Stimulated activated CD4-positive, alpha-beta T cell treated with anti-CD3 and anti-CD28 coated beads, Interleukin-1b, Interleukin-23, amount 100 ng/mL, for 48 hours (primary cell): ENCODE results near the gene GAS7.
"Not testable (repeated sequence)": the region's sequence is repeated elsewhere in the genome, so short reads cannot be mapped to it uniquely, and the experiment has no call there.

ENCODE experiments used
- DNase-seq: peaks from one replicate; pipeline ENCODE4 v3.0.0-alpha.2; 2020

The GAS7 gene

DNA sequence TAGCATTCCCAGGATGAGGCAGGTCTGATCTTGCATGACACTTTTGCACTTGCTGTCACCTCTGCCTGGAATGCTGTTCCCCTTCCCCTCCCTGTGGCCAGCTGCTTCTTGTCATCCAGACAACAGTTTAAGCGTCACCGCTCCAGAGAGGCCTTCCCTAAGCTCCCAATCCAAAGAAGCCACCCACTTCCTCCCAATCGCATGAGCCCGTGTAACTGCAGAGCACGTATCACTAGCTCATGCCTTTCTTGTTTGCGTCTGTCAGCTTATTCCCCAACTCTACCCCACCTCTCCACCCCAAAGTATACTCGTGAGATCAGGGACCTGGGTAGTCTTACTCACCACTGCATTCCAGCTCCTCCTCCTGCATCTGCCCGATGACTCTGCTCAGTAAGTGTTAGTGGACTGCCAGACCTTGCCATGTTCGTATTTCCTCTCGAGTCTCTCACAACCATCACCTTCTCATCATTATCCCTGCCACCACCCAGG lies 92.8 kb downstream of the GAS7 start:
- no peak for DNase-seq

DNA sequence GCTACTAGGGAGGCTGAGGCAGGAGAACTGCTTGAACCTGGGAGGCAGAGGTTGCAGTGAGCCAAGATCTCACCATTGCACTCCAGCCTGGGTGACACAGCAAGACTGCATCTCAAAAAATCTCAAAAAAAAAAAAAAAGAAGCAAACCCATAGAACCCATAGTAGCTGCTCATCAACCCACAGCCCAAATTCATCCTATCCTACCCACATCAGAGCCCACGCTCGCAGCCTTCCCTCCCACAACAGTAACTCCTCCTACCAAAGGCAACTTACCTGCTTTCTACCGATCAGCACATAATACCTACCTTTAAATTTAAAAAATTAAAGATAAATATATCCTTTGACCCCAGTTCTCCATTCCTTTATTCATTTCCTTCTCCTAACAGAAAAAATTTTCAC lies 94.7 kb downstream of the GAS7 start:
- no peak for DNase-seq

DNA sequence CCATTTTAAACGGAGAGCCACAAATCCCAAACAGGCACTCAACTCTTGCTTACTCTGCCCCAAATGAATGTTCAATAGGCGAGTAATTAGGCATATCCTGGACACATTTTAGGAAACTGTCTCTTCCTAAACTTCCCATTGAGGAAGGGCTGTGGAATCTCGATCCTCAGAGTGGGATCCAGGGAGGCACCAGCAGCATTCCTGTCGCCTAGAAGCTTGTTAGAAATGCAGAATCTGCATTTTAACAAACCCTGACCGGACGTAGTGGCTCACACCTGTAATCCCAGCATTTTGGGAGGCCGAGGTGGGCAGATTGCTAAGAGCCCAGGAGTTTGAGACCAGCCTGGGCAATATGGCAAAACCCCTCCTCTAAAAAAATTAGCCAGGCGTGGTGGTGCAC lies 95.6 kb downstream of the GAS7 start:
- no peak for DNase-seq

GRCh38 chr17:10099051-10099571 lies 99.3 kb downstream of the GAS7 start:
- DNase-seq, result no peak

DNA sequence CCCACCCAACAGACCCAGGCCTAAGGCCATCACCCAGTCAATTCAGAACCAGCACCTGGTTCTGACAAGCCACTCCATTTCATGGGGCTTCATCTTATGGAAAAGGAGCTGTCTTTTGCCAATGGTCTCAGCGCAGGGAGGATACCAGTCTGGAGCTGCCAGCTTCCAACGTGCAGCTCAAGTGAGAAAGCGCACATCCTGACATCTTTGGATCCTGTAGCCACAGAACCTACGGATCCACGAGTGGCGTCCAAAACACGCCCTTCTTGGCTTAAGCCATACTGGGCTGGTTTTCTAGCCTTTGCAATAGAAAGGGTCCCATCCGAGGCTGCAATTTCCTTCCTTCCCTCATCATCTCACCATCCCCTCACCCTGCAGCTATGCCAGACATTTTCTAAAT lies 101.8 kb downstream of the GAS7 start:
- DNase-seq, result no peak

DNA sequence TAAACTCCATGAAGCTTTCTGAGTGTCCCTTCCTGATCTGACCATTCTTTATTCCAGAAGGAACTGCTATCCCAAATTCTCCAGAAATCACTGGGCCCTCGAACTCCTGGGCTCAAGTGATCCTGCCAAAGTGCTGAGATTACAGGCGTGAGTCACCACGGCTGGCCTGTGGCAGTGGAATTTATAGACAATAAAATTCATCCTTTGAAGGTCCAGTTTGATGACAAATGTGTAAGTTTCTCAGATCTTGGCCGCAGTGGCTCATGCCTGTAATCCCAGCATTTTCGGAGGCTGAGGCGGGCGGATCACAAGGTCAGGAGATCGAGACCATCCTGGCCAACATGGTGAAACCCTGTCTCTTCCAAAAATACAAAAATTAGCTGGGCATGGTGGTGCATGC lies 103.1 kb downstream of the GAS7 start:
- not testable (repeated sequence) for DNase-seq

DNA sequence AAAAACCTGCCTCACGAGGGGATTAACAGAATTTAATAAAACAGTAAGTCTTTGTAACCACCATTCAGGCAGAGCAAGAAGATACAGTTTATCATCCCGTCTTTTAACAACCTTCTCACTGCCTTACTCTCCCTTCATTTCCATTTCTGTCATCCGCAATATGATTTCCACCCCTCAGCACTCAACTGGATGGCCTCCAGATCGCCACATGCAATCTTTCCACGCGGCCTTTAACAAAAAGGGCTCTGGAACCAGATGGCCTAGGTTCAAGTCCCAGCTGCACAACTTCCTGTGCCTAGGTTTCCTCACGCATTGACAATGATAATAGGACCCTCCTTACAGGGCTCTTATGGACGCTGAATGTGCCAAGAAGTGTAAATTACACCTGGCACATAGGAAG lies 103.6 kb downstream of the GAS7 start:
- DNase-seq, result no peak

- DNase-seq, result no peak
These were observed 105.8 kb downstream of the GAS7 start for GRCh38 chr17:10092595-10092994.

DNA sequence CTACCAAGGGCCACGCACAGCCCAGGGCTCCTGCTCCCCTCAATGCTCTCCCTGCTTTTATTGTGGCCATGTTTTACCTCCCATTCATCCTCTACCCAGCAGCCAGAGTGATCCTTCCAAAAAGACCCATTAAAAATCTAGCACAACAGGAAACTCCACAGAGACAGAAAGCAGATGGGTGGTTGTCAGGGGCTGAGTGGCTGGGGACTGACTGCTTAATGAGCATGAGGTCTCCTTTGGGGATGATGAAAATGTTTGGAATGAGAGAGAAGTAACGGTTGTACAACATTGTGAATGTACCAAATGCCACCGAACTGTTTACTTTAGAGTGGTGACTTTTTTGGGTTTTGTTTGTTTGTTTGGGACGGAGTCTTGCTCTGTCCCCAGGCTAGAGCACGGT lies 107.4 kb downstream of the GAS7 start:
- DNase-seq, result no peak

DNA sequence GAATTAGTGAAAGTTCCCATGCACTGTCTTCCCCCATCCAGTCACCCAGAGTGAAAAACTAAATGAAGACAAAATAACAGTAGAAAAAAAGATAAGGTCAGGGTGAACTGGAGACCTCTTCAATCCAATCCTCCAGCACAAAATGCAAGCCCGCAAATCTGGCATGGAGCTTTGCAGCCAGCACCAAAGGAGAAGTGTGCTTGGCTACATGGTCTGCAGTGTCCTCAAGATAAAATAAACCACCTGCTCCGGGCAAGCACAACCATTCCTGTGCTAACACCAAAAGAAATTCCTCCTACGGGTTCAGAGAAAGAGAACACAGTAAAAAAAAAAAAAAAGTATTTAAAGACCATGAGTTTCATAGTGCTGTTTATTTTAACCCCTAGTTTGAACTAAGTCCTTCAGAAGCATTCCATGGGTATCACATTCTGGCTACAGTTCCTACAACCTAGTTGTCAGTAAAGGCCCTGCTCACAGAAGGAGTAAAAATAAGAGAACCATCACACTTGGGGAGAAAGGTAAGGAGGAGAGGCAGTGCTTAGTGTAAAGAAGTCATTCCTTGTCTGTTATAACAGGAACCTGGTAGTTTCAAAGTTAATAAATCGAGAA lies 109.1 kb downstream of the GAS7 start:
- no peak for DNase-seq

- no peak for DNase-seq
These were observed 110.0 kb downstream of the GAS7 start for GRCh38 chr17:10088444-10088843.

DNA sequence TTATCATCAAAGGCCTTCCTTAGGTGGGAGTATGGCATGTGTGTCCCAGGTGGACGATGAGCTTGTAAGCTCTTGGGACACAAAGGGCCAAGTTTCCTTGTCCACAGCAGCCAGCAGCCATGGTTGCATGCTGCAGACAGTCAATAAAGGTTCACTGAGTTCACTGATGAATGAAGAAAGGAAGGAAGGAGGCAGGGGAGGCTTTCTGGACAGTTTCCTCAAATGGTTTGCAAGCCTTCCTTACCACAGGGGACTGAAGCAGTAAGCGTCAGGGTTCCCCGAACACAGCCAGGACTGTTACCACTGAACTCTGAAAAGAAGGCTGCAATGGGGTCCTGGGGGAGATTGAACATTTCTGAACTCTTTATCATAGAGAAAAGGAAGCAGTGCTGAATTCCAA lies 111.1 kb downstream of the GAS7 start:
- no peak for DNase-seq

GRCh38 chr17:10083864-10084263 lies 114.5 kb downstream of the GAS7 start:
- no peak for DNase-seq

DNA sequence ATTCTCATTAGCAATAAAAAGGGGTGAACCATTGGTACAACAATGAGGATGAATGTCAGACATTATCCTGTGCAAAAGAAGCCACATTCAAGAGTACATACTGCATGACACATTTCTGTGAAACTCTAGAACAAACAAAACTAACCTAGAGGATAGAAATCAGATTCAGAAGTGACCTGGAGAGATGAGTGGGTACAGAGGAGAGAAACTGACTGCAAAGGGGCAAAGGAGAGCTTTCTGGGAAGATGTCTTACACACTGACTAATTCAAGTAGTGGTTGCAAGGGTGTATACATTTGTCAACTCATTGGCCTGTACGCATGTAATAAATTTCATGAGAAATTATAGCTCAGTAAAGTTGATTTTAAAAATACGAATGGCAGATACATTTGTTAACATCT lies 115.6 kb downstream of the GAS7 start:
- DNase-seq, result no peak

GRCh38 chr17:10081571-10082169 lies 116.7 kb downstream of the GAS7 start:
- no peak for DNase-seq

DNA sequence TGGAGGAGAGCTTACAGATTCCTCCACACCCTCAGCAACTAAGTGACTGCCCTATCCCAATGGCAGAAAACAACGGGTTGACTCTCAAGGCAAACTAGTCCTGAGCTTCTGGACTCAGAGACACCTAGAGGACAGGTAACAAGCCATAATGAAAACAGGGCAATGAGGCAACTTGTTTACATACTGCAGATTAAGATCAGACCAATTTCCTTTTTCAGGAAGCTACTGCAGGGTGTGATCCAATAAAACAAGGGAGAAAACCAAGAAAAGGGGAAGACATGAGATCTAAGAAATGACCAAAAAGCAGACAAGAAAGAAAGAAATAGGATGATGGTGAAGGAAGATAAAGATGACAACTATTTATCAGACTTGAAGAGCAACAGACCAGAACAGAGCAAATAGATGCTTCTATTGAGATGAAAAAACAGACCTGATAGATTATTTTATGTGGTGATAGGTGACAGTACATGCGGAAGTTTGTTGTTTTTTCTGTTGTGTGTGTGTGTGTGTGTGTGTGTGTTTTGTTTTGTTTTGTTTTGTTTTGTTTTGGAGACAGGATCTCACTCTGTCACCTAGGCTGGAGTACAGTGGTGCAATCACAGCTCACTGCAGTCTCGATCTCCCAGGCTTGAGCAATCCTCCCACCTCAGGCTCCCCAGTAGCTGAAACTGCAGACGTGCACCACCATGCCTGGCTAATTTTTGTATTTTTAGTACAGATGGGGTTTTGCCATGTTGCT lies 120.7 kb downstream of the GAS7 start:
- DNase-seq, result no peak

- no peak for DNase-seq
These were observed 122.5 kb downstream of the GAS7 start for GRCh38 chr17:10075919-10076318.

DNA sequence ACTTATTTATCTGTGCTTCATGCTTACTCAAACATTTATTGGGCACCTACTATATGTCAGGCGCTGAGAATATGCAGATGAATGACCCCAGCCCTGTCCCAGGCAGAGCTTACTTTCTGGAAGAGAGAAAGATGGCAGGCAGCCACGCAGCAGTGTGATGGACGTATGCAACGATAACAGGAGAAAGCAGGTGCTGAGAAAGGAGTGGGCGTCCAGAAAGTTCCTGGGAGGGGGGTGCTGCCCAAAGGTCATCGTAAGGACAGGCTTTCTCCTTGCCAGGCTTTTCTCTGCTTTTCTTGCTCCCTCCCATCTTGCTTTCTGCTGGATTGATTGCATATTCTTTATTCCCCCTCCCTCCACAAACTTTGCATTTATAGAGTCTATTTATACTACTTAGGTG lies 124.5 kb downstream of the GAS7 start:
- no peak for DNase-seq

- no peak for DNase-seq
These were observed 125.6 kb downstream of the GAS7 start for GRCh38 chr17:10072556-10073425.

- no peak for DNase-seq
These were observed 126.3 kb downstream of the GAS7 start for GRCh38 chr17:10072086-10072485.

GRCh38 chr17:10071141-10071540 lies 127.3 kb downstream of the GAS7 start:
- DNase-seq, result no peak

DNA sequence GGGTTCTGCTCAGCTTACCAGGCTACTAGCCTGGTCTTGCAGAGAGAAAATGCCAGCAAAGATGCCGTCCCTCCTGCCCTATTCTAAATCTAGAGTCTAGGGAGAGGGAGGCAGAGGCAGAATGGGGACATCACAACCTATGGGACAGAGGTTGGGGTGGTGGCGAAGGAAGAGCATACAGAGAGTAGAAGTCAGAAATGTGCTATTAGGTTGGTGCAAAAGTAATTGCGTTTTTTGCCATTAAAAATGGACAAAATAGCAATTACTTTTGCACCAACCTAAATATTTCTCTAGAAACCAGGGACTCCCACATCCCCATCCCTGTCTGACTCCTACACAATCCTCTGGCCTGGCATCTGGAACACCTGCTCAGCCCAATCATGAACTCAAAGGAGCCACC lies 127.7 kb downstream of the GAS7 start:
- DNase-seq, result no peak

- DNase-seq, result no peak
These were observed 129.1 kb downstream of the GAS7 start for GRCh38 chr17:10069301-10069700.
